Type B pancreatic cell (in vitro differentiated cells): ENCODE results near the gene CDC42. TPM values are rescaled to one million over a fixed set of nuclear protein-coding genes. Genes with fewer than 3 reads are reported as not detected.
"Not testable (repeated sequence)": the region's sequence is repeated elsewhere in the genome, so short reads cannot be mapped to it uniquely, and the experiment has no call there.

Source experiments
- DNase-seq: peaks from one replicate; pipeline ENCODE4 v3.0.0; 2021; ENCODE audit warnings: mixed read lengths; ENCODE audit not compliant: unreplicated experiment; ENCODE audit errors: extremely low spot score
- H3K27ac Mint-ChIP-seq: 2 replicates; pipeline ENCODE4 v1.8.0; 2021; ENCODE audit warnings: mild to moderate bottlenecking, mixed read lengths
- H3K27me3 Mint-ChIP-seq: 2 replicates; pipeline ENCODE4 v1.8.0; 2021; ENCODE audit warnings: mixed read lengths
- H3K36me3 Mint-ChIP-seq: 2 replicates; pipeline ENCODE4 v1.8.0; 2021; ENCODE audit warnings: mixed read lengths
- H3K4me1 Mint-ChIP-seq: one replicate; pipeline ENCODE4 v1.8.0; 2021; ENCODE audit warnings: mixed read lengths; ENCODE audit not compliant: unreplicated experiment
- H3K4me3 Mint-ChIP-seq: 2 replicates; pipeline ENCODE4 v1.8.0; 2021; ENCODE audit warnings: mild to moderate bottlenecking, mixed read lengths
- H3K9me3 Mint-ChIP-seq: 2 replicates; pipeline ENCODE4 v1.8.0; 2021; ENCODE audit warnings: mixed read lengths
- total RNA-seq: library from RNA; stranded (reverse); gene quantifications from 2 replicates; pipeline ENCODE4 v1.2.1, GENCODE V29; 2021; ENCODE audit warnings: low replicate concordance
- TF ChIP-seq, protein P1 (sequence below): fragments of 200-600 bp; sonication (generic); conservative IDR thresholded peaks from 2 replicates; pipeline ENCODE4 v1.5.0; 2021; ENCODE audit warnings: antibody characterized with exemption, mild to moderate bottlenecking

Gene CDC42
- total RNA-seq, 1 donor from 2014 or later: 238 TPM

DNA sequence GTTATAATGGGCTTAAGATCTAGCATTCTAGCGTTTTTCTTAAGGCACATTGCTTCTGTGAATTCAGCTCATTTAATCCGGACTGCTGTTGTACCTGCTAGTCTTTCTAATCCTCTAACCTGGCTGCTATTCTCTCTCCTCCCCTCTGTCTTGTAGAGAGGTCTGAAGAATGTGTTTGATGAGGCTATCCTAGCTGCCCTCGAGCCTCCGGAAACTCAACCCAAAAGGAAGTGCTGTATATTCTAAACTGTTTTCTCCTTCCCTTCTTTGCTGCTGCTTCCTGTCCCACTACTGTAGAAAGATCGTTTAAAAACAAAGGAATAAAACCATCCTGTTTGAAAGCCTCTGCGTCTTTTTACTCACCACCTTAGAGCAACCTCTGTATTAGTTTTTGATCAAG, 37.3 kb downstream of the CDC42 start:
- no peak for DNase-seq
- H3K4me1 Mint-ChIP-seq: peaks cover 31% of the 10 kb centered on the region
- H3K4me3 Mint-ChIP-seq: no peak overlapping the region
- no peaks in the 10 kb centered on the region for H3K27me3 Mint-ChIP-seq
- TF ChIP-seq, protein P1, sequence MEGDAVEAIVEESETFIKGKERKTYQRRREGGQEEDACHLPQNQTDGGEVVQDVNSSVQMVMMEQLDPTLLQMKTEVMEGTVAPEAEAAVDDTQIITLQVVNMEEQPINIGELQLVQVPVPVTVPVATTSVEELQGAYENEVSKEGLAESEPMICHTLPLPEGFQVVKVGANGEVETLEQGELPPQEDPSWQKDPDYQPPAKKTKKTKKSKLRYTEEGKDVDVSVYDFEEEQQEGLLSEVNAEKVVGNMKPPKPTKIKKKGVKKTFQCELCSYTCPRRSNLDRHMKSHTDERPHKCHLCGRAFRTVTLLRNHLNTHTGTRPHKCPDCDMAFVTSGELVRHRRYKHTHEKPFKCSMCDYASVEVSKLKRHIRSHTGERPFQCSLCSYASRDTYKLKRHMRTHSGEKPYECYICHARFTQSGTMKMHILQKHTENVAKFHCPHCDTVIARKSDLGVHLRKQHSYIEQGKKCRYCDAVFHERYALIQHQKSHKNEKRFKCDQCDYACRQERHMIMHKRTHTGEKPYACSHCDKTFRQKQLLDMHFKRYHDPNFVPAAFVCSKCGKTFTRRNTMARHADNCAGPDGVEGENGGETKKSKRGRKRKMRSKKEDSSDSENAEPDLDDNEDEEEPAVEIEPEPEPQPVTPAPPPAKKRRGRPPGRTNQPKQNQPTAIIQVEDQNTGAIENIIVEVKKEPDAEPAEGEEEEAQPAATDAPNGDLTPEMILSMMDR: no peak
- peaks cover 32% of the 10 kb centered on the region for H3K36me3 Mint-ChIP-seq
- H3K9me3 Mint-ChIP-seq: no peaks in the 10 kb centered on the region
- peak overlapping the region; percentile 39 for H3K27ac Mint-ChIP-seq

DNA sequence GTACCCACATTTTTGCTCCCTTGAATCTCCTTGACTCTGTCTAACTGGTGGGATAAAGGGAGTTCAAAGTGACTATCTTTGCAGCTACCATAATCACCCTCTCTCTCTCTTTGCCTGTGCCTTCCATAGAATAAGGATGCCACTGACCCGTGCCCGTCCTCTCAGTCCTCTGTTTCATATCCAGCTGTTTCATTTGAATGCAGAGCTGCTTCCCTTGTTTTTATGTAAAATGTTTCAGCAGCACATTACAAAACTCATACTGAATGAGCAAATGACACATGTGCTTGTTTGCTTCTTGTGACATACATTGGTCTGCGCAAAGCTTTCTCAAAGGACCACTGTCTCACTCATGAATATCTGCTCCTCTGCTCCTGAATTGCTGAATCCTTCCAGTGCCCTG, 38.4 kb downstream of the CDC42 start:
- peaks cover 31% of the 10 kb centered on the region for H3K36me3 Mint-ChIP-seq
- H3K27ac Mint-ChIP-seq: peak overlapping the region; percentile 41
- H3K4me1 Mint-ChIP-seq: peaks cover 31% of the 10 kb centered on the region

DNA sequence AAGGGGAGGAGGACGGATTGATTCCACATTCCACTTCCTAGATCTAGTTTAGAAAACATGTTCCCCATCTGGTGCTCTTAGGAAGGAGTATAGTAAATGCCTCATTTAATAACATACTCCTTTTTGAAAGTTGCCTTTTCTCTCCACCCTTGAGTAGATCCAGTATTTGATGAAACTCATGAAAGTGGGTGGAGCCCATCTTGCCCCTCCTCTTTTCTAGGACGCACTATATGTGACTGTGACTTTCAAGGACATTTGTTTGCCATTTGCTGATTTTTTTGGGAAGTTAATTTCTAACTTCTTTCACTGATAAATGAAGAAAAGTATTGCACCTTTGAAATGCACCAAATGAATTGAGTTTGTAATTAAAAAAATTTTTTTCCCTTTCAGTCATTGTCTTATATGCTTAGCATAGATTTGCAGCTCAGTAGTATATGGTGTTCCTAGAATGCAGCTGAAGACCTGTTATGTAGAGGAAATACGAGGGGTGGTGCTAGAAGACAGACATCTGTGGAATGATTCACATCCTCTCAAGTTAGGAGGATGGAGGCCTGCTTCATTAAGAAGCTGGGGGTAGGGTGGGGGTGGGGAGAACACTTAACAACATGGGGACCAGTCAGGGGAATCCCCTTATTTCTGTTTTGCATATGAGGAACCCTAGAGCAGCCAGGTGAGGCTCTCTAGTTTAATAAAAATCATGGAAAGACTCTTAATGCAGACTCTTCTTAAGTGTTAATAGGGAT, 39.7 kb downstream of the CDC42 start:
- peaks cover 30% of the 10 kb centered on the region for H3K4me1 Mint-ChIP-seq
- not testable (repeated sequence) for DNase-seq, H3K27me3 Mint-ChIP-seq, H3K4me3 Mint-ChIP-seq, H3K9me3 Mint-ChIP-seq, H3K27ac Mint-ChIP-seq
- peaks cover 36% of the 10 kb centered on the region for H3K36me3 Mint-ChIP-seq

More for the DNA sequence above, 38.4 kb downstream of the CDC42 start:
- TF ChIP-seq, protein P1: no peak
- Mint-ChIP-seq H3K9me3 (no peaks in the 10 kb centered on the region), H3K27me3 (no peaks in the 10 kb centered on the region), H3K4me3 (no peak overlapping the region)
- no peak for DNase-seq

DNA sequence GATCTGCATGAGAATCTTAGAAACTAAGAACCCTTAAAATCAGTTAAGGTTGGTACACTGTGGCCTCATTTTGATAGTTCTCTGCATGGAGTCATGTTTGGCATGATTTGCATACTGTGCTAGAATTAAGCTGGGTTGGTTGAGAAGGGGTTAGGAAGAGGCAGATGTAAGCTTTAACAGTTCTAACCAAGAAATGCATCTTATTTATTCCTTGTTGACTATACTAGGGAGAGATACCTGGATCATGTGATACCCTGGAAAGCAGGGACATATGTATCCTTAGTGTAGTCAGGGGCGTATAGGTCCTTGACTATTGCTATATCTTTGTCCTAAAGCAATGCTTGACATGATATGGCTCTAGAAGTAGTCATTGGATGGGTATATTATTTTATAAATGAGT, 41.0 kb downstream of the CDC42 start:
- Mint-ChIP-seq H3K27ac (no peak overlapping the region), H3K27me3 (no peaks in the 10 kb centered on the region), H3K9me3 (no peaks in the 10 kb centered on the region), H3K4me3 (no peak overlapping the region), H3K4me1 (peaks cover 27% of the 10 kb centered on the region), H3K36me3 (peaks cover 34% of the 10 kb centered on the region)
- DNase-seq: no peak
- TF ChIP-seq, protein P1: no peak

DNA sequence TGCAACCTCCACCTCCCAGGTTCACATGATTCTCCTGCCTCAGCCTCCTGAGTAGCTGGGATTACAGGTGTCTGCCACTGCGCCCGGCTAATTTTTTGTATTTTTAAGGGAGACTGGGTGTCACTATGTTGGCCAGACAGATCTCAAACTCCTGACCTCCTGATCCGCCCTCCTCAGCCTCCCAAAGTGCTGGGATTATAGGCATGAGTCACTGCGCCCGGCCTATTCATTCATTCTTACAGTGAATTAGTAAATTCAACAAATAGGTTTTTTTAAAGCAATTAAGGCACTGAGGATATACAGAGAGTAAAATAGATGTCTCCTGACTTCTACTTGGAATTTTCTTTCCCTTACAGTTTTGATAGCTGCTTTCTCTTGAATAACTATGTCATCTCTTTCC, 43.5 kb downstream of the CDC42 start:
- Mint-ChIP-seq H3K4me1 (peaks cover 5% of the 10 kb centered on the region), H3K27ac (no peak overlapping the region), H3K9me3 (no peaks in the 10 kb centered on the region), H3K4me3 (no peak overlapping the region), H3K36me3 (peaks cover 35% of the 10 kb centered on the region), H3K27me3 (no peaks in the 10 kb centered on the region)
- no peak for DNase-seq
- TF ChIP-seq, protein P1: no peak

DNA sequence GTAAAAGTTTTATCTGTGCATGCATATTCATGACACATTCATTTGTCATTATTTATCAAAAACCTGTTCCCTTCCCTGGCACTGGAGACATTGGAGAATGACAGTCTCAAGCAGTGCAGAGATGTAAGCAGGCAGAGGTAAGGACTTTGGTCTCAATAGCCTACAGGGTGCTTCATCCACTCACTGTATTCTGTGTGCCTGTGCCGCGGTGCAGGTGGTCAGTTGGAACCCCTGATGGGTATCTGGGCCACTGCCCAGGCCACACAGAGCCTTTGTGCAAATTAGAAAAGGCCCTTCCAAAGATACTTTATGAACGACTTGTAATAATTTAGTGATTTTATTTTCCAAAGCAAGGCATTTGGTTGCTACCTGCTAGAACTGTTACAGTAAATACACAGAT, 44.0 kb downstream of the CDC42 start:
- H3K36me3 Mint-ChIP-seq: peaks cover 33% of the 10 kb centered on the region
- no peaks in the 10 kb centered on the region for H3K9me3 Mint-ChIP-seq
- no peak overlapping the region for H3K4me3 Mint-ChIP-seq
- H3K4me1 Mint-ChIP-seq: peaks cover 5% of the 10 kb centered on the region
- TF ChIP-seq, protein P1: no peak
- no peak overlapping the region for H3K27ac Mint-ChIP-seq
- H3K27me3 Mint-ChIP-seq: no peaks in the 10 kb centered on the region
- DNase-seq: no peak
